HepG2 (cell line): ENCODE measurements around the gene SOWAHA.

ENCODE experiments used
- CREB3 ChIP-seq: sonication (generic); formaldehyde crosslinking; IDR thresholded peaks from 2 replicates; pipeline ENCODE4 v1.5.0; 2020; ENCODE audit warnings: missing genetic modification reagents
- HOXA7 ChIP-seq: sonication (generic); formaldehyde crosslinking; IDR thresholded peaks from 2 replicates; pipeline ENCODE4 v1.8.1; 2022; ENCODE audit warnings: mild to moderate bottlenecking, missing genetic modification reagents, moderate library complexity
- NPAS2 ChIP-seq: sonication (generic); formaldehyde crosslinking; IDR thresholded peaks from 2 replicates; pipeline ENCODE4 v1.8.0; 2022; ENCODE audit warnings: mild to moderate bottlenecking, missing genetic modification reagents, borderline replicate concordance
- POLR2A ChIP-seq, 2 experiments: IDR thresholded peaks; 2 replicates each; pipeline ENCODE4 v1.6.1; 2011; ENCODE audit warnings: low read depth in 2 of 2, low read length in 2 of 2, mild to moderate bottlenecking in 1 of 2, moderate library complexity in 1 of 2; ENCODE audit not compliant: insufficient read depth in 1 of 2
- POLR2AphosphoS2 ChIP-seq: IDR thresholded peaks from 2 replicates; pipeline ENCODE4 v1.6.1; 2011; ENCODE audit warnings: low read depth, low read length, improper control_type of control experiment
- ZNF879 ChIP-seq: sonication (generic); formaldehyde crosslinking; IDR thresholded peaks from 2 replicates; pipeline ENCODE4 v1.8.1; 2023; ENCODE audit warnings: missing genetic modification reagents
- ZNF883 ChIP-seq: sonication (generic); formaldehyde crosslinking; IDR thresholded peaks from 2 replicates; pipeline ENCODE4 v1.5.1; 2020; ENCODE audit warnings: mild to moderate bottlenecking, missing genetic modification reagents; ENCODE audit errors: not compliant biosample characterization

GRCh38 chr5:132802044-132802684 lies 10.9 kb upstream of the SOWAHA start:
- no peak for TF ChIP-seq NPAS2
- no peak for TF ChIP-seq POLR2AphosphoS2
- no peak for TF ChIP-seq CREB3 (CRISPR knock-in tag)
- TF ChIP-seq ZNF879 (CRISPR knock-in tag) = no peak
- TF ChIP-seq HOXA7 (CRISPR knock-in tag) = no peak
- TF ChIP-seq ZNF883 = no peak
- no peak for TF ChIP-seq POLR2A (IDR thresholded peaks at IDR 0.05; ENCODE audit: insufficient read depth in 1 of 2, low read depth in 2 of 2, low read length in 2 of 2)
